ENCODE measurements around the gene KLF13. TPM values are rescaled to one million over a fixed set of nuclear protein-coding genes. Genes with fewer than 3 reads are reported as not detected.

The KLF13 gene
- total and polyA plus RNA-seq, 3 experiments from 2014 or later, result 109 to 147 (median 145) TPM

GRCh38 chr15:31316135-31316795 is 10.4 kb upstream of the KLF13 start:
- peaks cover 10 to 31% (median 25%) of the 10 kb centered on the region in 3 donors for H3K4me1 Mint-ChIP-seq
- H3K27me3 Mint-ChIP-seq, result no peaks in the 10 kb centered on the region
- H3K36me3 Mint-ChIP-seq, result no peaks in the 10 kb centered on the region
- H3K27ac Mint-ChIP-seq, result peak overlapping the region in 2 of 8 donors; percentile 51 to 68
- Histone ChIP-seq H3K4me3 (ENCODE audit: low read length) (no peak overlapping the region), H3K4me1 (ENCODE audit: insufficient read depth, low read length) (peaks cover 16% of the 10 kb centered on the region), H3K27ac (ENCODE audit: low read depth, low read length) (no peak overlapping the region), H3K9me3 (ENCODE audit: low read length) (peaks cover 7% of the 10 kb centered on the region), H3K27me3 (ENCODE audit: insufficient read depth, low read length, poor library complexity, severe bottlenecking) (no peaks in the 10 kb centered on the region), H3K36me3 (ENCODE audit: insufficient read depth, low read length) (no peaks in the 10 kb centered on the region)
- H3K9me3 Mint-ChIP-seq, result peaks cover 0 to 2% (median 0%) of the 10 kb centered on the region in 5 donors
- ChIA-PET CTCF (interaction anchor here (1.0 to 2.3 kb wide), 4 partner anchors 9 to 52 kb away, joined by 3 to 10 read pairs (median 4); no protein-coding TSS in a partner anchor), POLR2A (interaction anchor here (1.1 to 1.3 kb wide), 2 partner anchors 10 kb away, joined by 4 read pairs; partner anchors contain the start of gene KLF13)
- H3K4me3 Mint-ChIP-seq, result no peak overlapping the region
- DNase-seq, result no peak

GRCh38 chr15:31317017-31317416 is 9.6 kb upstream of the KLF13 start:
- Histone ChIP-seq H3K4me1 (ENCODE audit: insufficient read depth, low read length) (peaks cover 16% of the 10 kb centered on the region), H3K9me3 (ENCODE audit: low read length) (peaks cover 7% of the 10 kb centered on the region), H3K27me3 (ENCODE audit: insufficient read depth, low read length, poor library complexity, severe bottlenecking) (no peaks in the 10 kb centered on the region), H3K27ac (ENCODE audit: low read depth, low read length) (no peak overlapping the region), H3K4me3 (ENCODE audit: low read length) (no peak overlapping the region), H3K36me3 (ENCODE audit: insufficient read depth, low read length) (no peaks in the 10 kb centered on the region)
- H3K9me3 Mint-ChIP-seq, result peaks cover 0 to 2% (median 0%) of the 10 kb centered on the region in 5 donors
- peaks cover 10 to 38% (median 25%) of the 10 kb centered on the region in 3 donors for H3K4me1 Mint-ChIP-seq
- H3K27me3 Mint-ChIP-seq, result no peaks in the 10 kb centered on the region
- no peak overlapping the region for H3K4me3 Mint-ChIP-seq
- POLR2A ChIA-PET, result interaction anchor here (1.1 kb wide), 1 partner anchor 9 kb away, joined by 4 read pairs; the partner anchor contains the start of gene KLF13
- CTCF ChIA-PET, result interaction anchor here (1.0 to 2.3 kb wide), 3 partner anchors 8 to 53 kb away, joined by 3 to 10 read pairs (median 4); no protein-coding TSS in a partner anchor
- H3K27ac Mint-ChIP-seq, result peak overlapping the region in 1 of 8 donors; percentile 30
- no peak for DNase-seq
- no peaks in the 10 kb centered on the region for H3K36me3 Mint-ChIP-seq

GRCh38 chr15:31317421-31318327 is 9.0 kb upstream of the KLF13 start:
- no peaks in the 10 kb centered on the region for H3K27me3 ChIP-seq (ENCODE audit: insufficient read depth, low read length, poor library complexity, severe bottlenecking)
- Mint-ChIP-seq H3K36me3 (no peaks in the 10 kb centered on the region), H3K27me3 (no peaks in the 10 kb centered on the region), H3K4me3 (no peak overlapping the region), H3K9me3 (peaks cover 0 to 2% (median 0%) of the 10 kb centered on the region in 5 donors), H3K27ac (peak overlapping the region in 2 of 8 donors; percentile 24 to 30), H3K4me1 (peaks cover 10 to 43% (median 25%) of the 10 kb centered on the region in 3 donors)
- DNase-seq, result peak in 1 of 5 donors; percentile 11
- no peak overlapping the region for H3K4me3 ChIP-seq (ENCODE audit: low read length)
- H3K36me3 ChIP-seq (ENCODE audit: insufficient read depth, low read length), result no peaks in the 10 kb centered on the region
- ChIA-PET CTCF (interaction anchor here (1.2 to 2.3 kb wide), 2 partner anchors 7 to 48 kb away, joined by 4 to 10 read pairs; no protein-coding TSS in a partner anchor), POLR2A (interaction anchor here (1.1 kb wide), 1 partner anchor 8 kb away, joined by 4 read pairs; the partner anchor contains the start of gene KLF13)
- peaks cover 16% of the 10 kb centered on the region for H3K4me1 ChIP-seq (ENCODE audit: insufficient read depth, low read length)
- peaks cover 7% of the 10 kb centered on the region for H3K9me3 ChIP-seq (ENCODE audit: low read length)
- H3K27ac ChIP-seq (ENCODE audit: low read depth, low read length), result no peak overlapping the region

- Histone ChIP-seq H3K9me3 (ENCODE audit: low read length) (peaks cover 3% of the 10 kb centered on the region), H3K4me3 (ENCODE audit: low read length) (no peak overlapping the region), H3K27me3 (ENCODE audit: insufficient read depth, low read length, poor library complexity, severe bottlenecking) (no peaks in the 10 kb centered on the region), H3K36me3 (ENCODE audit: insufficient read depth, low read length) (no peaks in the 10 kb centered on the region), H3K27ac (ENCODE audit: low read depth, low read length) (no peak overlapping the region), H3K4me1 (ENCODE audit: insufficient read depth, low read length) (peaks cover 16% of the 10 kb centered on the region)
- H3K4me3 Mint-ChIP-seq, result no peak overlapping the region
- POLR2A ChIA-PET, result no interaction called here
- no peaks in the 10 kb centered on the region for H3K36me3 Mint-ChIP-seq
- peak in 1 of 5 donors; percentile 9 for DNase-seq
- H3K27ac Mint-ChIP-seq, result no peak overlapping the region
- H3K27me3 Mint-ChIP-seq, result no peaks in the 10 kb centered on the region
- H3K4me1 Mint-ChIP-seq, result peaks cover 10 to 49% (median 25%) of the 10 kb centered on the region in 3 donors
- CTCF ChIA-PET, result interaction anchor here (1.7 kb wide), 1 partner anchor 103 kb away, joined by 4 read pairs; no protein-coding TSS in a partner anchor
- H3K9me3 Mint-ChIP-seq, result no peaks in the 10 kb centered on the region
These were observed 8.2 kb upstream of the KLF13 start for GRCh38 chr15:31318429-31318828.

- no peak overlapping the region for H3K4me3 Mint-ChIP-seq
- ChIA-PET POLR2A (interaction anchor here (1.1 to 1.6 kb wide), 2 partner anchors 21 to 41 kb away, joined by 4 read pairs; no protein-coding TSS in a partner anchor), CTCF (interaction anchor here (1.2 to 1.7 kb wide), 2 partner anchors 105 to 168 kb away, joined by 3 to 4 read pairs; no protein-coding TSS in a partner anchor)
- no peaks in the 10 kb centered on the region for H3K36me3 ChIP-seq (ENCODE audit: insufficient read depth, low read length)
- H3K27me3 ChIP-seq (ENCODE audit: insufficient read depth, low read length, poor library complexity, severe bottlenecking), result no peaks in the 10 kb centered on the region
- H3K4me3 ChIP-seq (ENCODE audit: low read length), result no peak overlapping the region
- no peak overlapping the region for H3K27ac ChIP-seq (ENCODE audit: low read depth, low read length)
- H3K4me1 ChIP-seq (ENCODE audit: insufficient read depth, low read length), result peaks cover 23% of the 10 kb centered on the region
- H3K9me3 Mint-ChIP-seq, result no peaks in the 10 kb centered on the region
- no peaks in the 10 kb centered on the region for H3K36me3 Mint-ChIP-seq
- DNase-seq, result no peak
- H3K9me3 ChIP-seq (ENCODE audit: low read length), result no peaks in the 10 kb centered on the region
- peaks cover 0 to 2% of the 10 kb centered on the region in 2 donors for H3K27me3 Mint-ChIP-seq
- H3K4me1 Mint-ChIP-seq, result peaks cover 20 to 63% (median 37%) of the 10 kb centered on the region in 3 donors
- peak overlapping the region in 1 of 8 donors; percentile 33 for H3K27ac Mint-ChIP-seq
These were observed 6.6 kb upstream of the KLF13 start for GRCh38 chr15:31320022-31320421.

- Mint-ChIP-seq H3K4me1 (peaks cover 24 to 63% (median 41%) of the 10 kb centered on the region in 3 donors), H3K9me3 (no peaks in the 10 kb centered on the region), H3K4me3 (peak overlapping the region in 1 of 7 donors; percentile 50), H3K27ac (peak overlapping the region in 4 of 8 donors; percentile 40 to 67 (median 56)), H3K36me3 (peaks cover 0 to 3% (median 0%) of the 10 kb centered on the region in 3 donors), H3K27me3 (peaks cover 0 to 2% of the 10 kb centered on the region in 2 donors)
- CTCF ChIA-PET, result no interaction called here
- Histone ChIP-seq H3K27ac (ENCODE audit: low read depth, low read length) (no peak overlapping the region), H3K4me1 (ENCODE audit: insufficient read depth, low read length) (peaks cover 23% of the 10 kb centered on the region), H3K36me3 (ENCODE audit: insufficient read depth, low read length) (no peaks in the 10 kb centered on the region), H3K27me3 (ENCODE audit: insufficient read depth, low read length, poor library complexity, severe bottlenecking) (no peaks in the 10 kb centered on the region), H3K9me3 (ENCODE audit: low read length) (no peaks in the 10 kb centered on the region), H3K4me3 (ENCODE audit: low read length) (no peak overlapping the region)
- DNase-seq, result no peak
- POLR2A ChIA-PET, result interaction anchor here (0.6 to 1.6 kb wide), 2 partner anchors 19 to 22 kb away, joined by 3 to 4 read pairs; no protein-coding TSS in a partner anchor
These were observed 5.2 kb upstream of the KLF13 start for GRCh38 chr15:31321418-31321817.

- H3K27me3 ChIP-seq (ENCODE audit: insufficient read depth, low read length, poor library complexity, severe bottlenecking), result no peaks in the 10 kb centered on the region
- peaks cover 17 to 54% (median 31%) of the 10 kb centered on the region in 3 donors for H3K4me1 Mint-ChIP-seq
- H3K27ac ChIP-seq (ENCODE audit: low read depth, low read length), result no peak overlapping the region
- ChIA-PET POLR2A (no interaction called here), CTCF (interaction anchor here (2.1 kb wide), 1 partner anchor 107 kb away, joined by 5 read pairs; no protein-coding TSS in a partner anchor)
- H3K36me3 ChIP-seq (ENCODE audit: insufficient read depth, low read length), result no peaks in the 10 kb centered on the region
- peaks cover 12% of the 10 kb centered on the region for H3K4me1 ChIP-seq (ENCODE audit: insufficient read depth, low read length)
- no peaks in the 10 kb centered on the region for H3K9me3 ChIP-seq (ENCODE audit: low read length)
- peaks cover 0 to 2% of the 10 kb centered on the region in 2 donors for H3K27me3 Mint-ChIP-seq
- H3K9me3 Mint-ChIP-seq, result no peaks in the 10 kb centered on the region
- H3K27ac Mint-ChIP-seq, result peak overlapping the region in 6 of 8 donors; percentile 22 to 96 (median 64)
- DNase-seq, result no peak
- peaks cover 0 to 3% (median 0%) of the 10 kb centered on the region in 3 donors for H3K36me3 Mint-ChIP-seq
- peak overlapping the region in 1 of 7 donors; percentile 50 for H3K4me3 Mint-ChIP-seq
- H3K4me3 ChIP-seq (ENCODE audit: low read length), result no peak overlapping the region
These were observed 4.1 kb upstream of the KLF13 start for GRCh38 chr15:31322504-31322903.
